ENCODE measurements around the gene ST6GAL1.

- TF ChIP-seq CTCF (CRISPR knock-in tag; IDR thresholded peaks at IDR 0.05), result no peak
- TF ChIP-seq POLR2AphosphoS5 (IDR thresholded peaks at IDR 0.05; ENCODE audit: low read depth, low read length), result no peak
- TF ChIP-seq PITX1 (CRISPR knock-in tag; IDR thresholded peaks at IDR 0.05), result no peak
- TF ChIP-seq HES4 (CRISPR knock-in tag; IDR thresholded peaks at IDR 0.05; ENCODE audit: borderline replicate concordance), result no peak
- TF ChIP-seq HIVEP1 (CRISPR knock-in tag; IDR thresholded peaks at IDR 0.05), result no peak
- TF ChIP-seq ZNF232 (CRISPR knock-in tag; IDR thresholded peaks at IDR 0.05; ENCODE audit: borderline replicate concordance), result no peak
- TF ChIP-seq ZNF121 (CRISPR knock-in tag; IDR thresholded peaks at IDR 0.05), result no peak
- no peak for TF ChIP-seq E2F5 (CRISPR knock-in tag; conservative IDR thresholded peaks at IDR 0.05)
- TF ChIP-seq HDAC2 (CRISPR knock-in tag; IDR thresholded peaks at IDR 0.05), result no peak
Measured at GRCh38 chr3:187082758-187083375, 152.5 kb downstream of the ST6GAL1 start.

Measured in HepG2 (cell line).